WTC11 (cell line): Measurements from ENCODE around the gene GIPC1. TPM values are rescaled to one million over a fixed set of nuclear protein-coding genes. Genes with fewer than 3 reads are reported as not detected.

Experiments
- ATAC-seq: fragments of 200-7000 bp; cut with Tn5 transposase; 2 replicates; pipeline ENCODE4 v1.10.0; 2021; ENCODE audit warnings: mild to moderate bottlenecking, moderate library complexity
- CTCF ChIA-PET: fragments of 300-600 bp; sonication (Branson Sonifier 250); formaldehyde crosslinking; loops from one replicate; lab custom pipeline; 2021; ENCODE audit warnings: antibody characterized with exemption; lab: Charles Lee
- POLR2A ChIA-PET: fragments of 350-600 bp; sonication (Branson Sonifier 250); formaldehyde crosslinking; loops from one replicate; lab custom pipeline; 2021; ENCODE audit warnings: antibody characterized with exemption; lab: Charles Lee
- DNase-seq: peaks from one replicate; pipeline ENCODE4 v3.0.0; 2021; ENCODE audit warnings: low spot score
- H3K27ac Mint-ChIP-seq: 2 replicates; pipeline ENCODE4 v1.8.0; 2021; ENCODE audit warnings: mixed read lengths
- H3K27me3 Mint-ChIP-seq: 2 replicates; pipeline ENCODE4 v1.8.0; 2021; ENCODE audit warnings: low read depth, mild to moderate bottlenecking, moderate library complexity, mixed read lengths
- H3K36me3 Mint-ChIP-seq: 2 replicates; pipeline ENCODE4 v1.8.0; 2021; ENCODE audit warnings: mixed read lengths
- H3K4me1 Mint-ChIP-seq: 2 replicates; pipeline ENCODE4 v1.8.0; 2022; ENCODE audit warnings: mixed read lengths
- H3K4me3 Mint-ChIP-seq: 2 replicates; pipeline ENCODE4 v1.8.0; 2021; ENCODE audit warnings: mild to moderate bottlenecking, moderate library complexity, mixed read lengths
- H3K9me3 Mint-ChIP-seq: 2 replicates; pipeline ENCODE4 v1.8.0; 2021; ENCODE audit warnings: mixed read lengths
- AR ChIP-seq: fragments of 250-450 bp; sonication (Bioruptor Pico); IDR thresholded peaks from 2 replicates; pipeline ENCODE4 v1.9.0; 2021; ENCODE audit warnings: mild to moderate bottlenecking
- ARID4B ChIP-seq: sonication (generic); formaldehyde crosslinking; IDR thresholded peaks from 2 replicates; pipeline ENCODE4 v1.8.0; 2023; ENCODE audit warnings: missing genetic modification reagents, mild to moderate bottlenecking, borderline replicate concordance
- E2F1 ChIP-seq: sonication (generic); formaldehyde crosslinking; IDR thresholded peaks from 2 replicates; pipeline ENCODE4 v1.8.0; 2022; ENCODE audit warnings: mild to moderate bottlenecking, missing genetic modification reagents
- EMX1 ChIP-seq: fragments of 250-450 bp; sonication (Bioruptor Pico); IDR thresholded peaks from 2 replicates; pipeline ENCODE4 v1.8.0; 2021; ENCODE audit warnings: mild to moderate bottlenecking
- ERG ChIP-seq: fragments of 250-450 bp; sonication (Bioruptor Pico); IDR thresholded peaks from 2 replicates; pipeline ENCODE4 v1.8.0; 2021; ENCODE audit warnings: mild to moderate bottlenecking
- HMGXB4 ChIP-seq: sonication (generic); formaldehyde crosslinking; IDR thresholded peaks from 2 replicates; pipeline ENCODE4 v1.8.1; 2023; ENCODE audit warnings: mild to moderate bottlenecking, moderate library complexity, missing genetic modification reagents
- IRF1 ChIP-seq: sonication (generic); formaldehyde crosslinking; IDR thresholded peaks from 2 replicates; pipeline ENCODE4 v1.8.0; 2023; ENCODE audit warnings: missing genetic modification reagents
- IRF2 ChIP-seq: sonication (generic); formaldehyde crosslinking; IDR thresholded peaks from 2 replicates; pipeline ENCODE4 v1.8.0; 2022; ENCODE audit warnings: low read depth, missing genetic modification reagents, borderline replicate concordance
- MAX ChIP-seq: sonication (generic); formaldehyde crosslinking; IDR thresholded peaks from 2 replicates; pipeline ENCODE4 v1.8.0; 2022; ENCODE audit warnings: mild to moderate bottlenecking, missing genetic modification reagents
- SMAD3 ChIP-seq: sonication (generic); formaldehyde crosslinking; IDR thresholded peaks from 2 replicates; pipeline ENCODE4 v1.8.0; 2022; ENCODE audit warnings: missing genetic modification reagents, mild to moderate bottlenecking, borderline replicate concordance
- SMAD4 ChIP-seq: sonication (generic); formaldehyde crosslinking; IDR thresholded peaks from 2 replicates; pipeline ENCODE4 v1.8.0; 2022; ENCODE audit warnings: mild to moderate bottlenecking, missing genetic modification reagents
- STAT6 ChIP-seq: sonication (generic); formaldehyde crosslinking; conservative IDR thresholded peaks from 2 replicates; pipeline ENCODE4 v1.8.1; 2023; ENCODE audit warnings: mild to moderate bottlenecking, low read depth, missing genetic modification reagents, moderate library complexity
- TEAD1 ChIP-seq: sonication (generic); formaldehyde crosslinking; IDR thresholded peaks from 2 replicates; pipeline ENCODE4 v1.8.0; 2022; ENCODE audit warnings: mild to moderate bottlenecking, missing genetic modification reagents
- TEAD4 ChIP-seq: sonication (generic); formaldehyde crosslinking; IDR thresholded peaks from 2 replicates; pipeline ENCODE4 v1.8.0; 2022; ENCODE audit warnings: mild to moderate bottlenecking, missing genetic modification reagents
- ZMAT4 ChIP-seq: fragments of 250-450 bp; sonication (Bioruptor Pico); IDR thresholded peaks from 2 replicates; pipeline ENCODE4 v1.9.0; 2021; ENCODE audit warnings: mild to moderate bottlenecking
- ZNF396 ChIP-seq: fragments of 250-450 bp; sonication (Bioruptor Pico); IDR thresholded peaks from 2 replicates; pipeline ENCODE4 v1.8.0; 2021; ENCODE audit warnings: mild to moderate bottlenecking, moderate library complexity, borderline replicate concordance
- total RNA-seq: library from RNA; stranded (reverse); gene quantifications from 3 replicates; pipeline ENCODE4 v1.2.3, GENCODE V29; 2021

Gene GIPC1
- total RNA-seq, 1 experiment from 2014 or later: 76.5 TPM

- TF ChIP-seq ARID4B (CRISPR knock-in tag) (no peak), AR (CRISPR knock-in tag) (no peak), IRF1 (no peak), STAT6 (no peak), ZNF396 (no peak), ERG (CRISPR knock-in tag) (no peak), TEAD1 (no peak), SMAD4 (CRISPR knock-in tag) (no peak), SMAD3 (no peak), MAX (no peak)
These were observed 22.6 kb downstream of the GIPC1 start (continued) for GRCh38 chr19:14473073-14473977.

- POLR2A ChIA-PET: interaction anchor here (0.6 to 1.2 kb wide), 4 partner anchors 20 to 336 kb away, joined by 3 read pairs; partner anchors contain the start of genes ASF1B and PKN1
- H3K27me3 Mint-ChIP-seq: peaks cover 12% of the 10 kb centered on the region
- H3K9me3 Mint-ChIP-seq: no peaks in the 10 kb centered on the region
- CTCF ChIA-PET: interaction anchor here (0.6 to 5.0 kb wide), 52 partner anchors 9 to 1507 kb away, joined by 3 to 53 read pairs (median 4); partner anchors contain the start of genes ASF1B, DNAJB1, MISP3 and PKN1
- H3K36me3 Mint-ChIP-seq: peaks cover 14% of the 10 kb centered on the region
- H3K4me1 Mint-ChIP-seq: peaks cover 24% of the 10 kb centered on the region
- peak overlapping the region; percentile 56 for H3K4me3 Mint-ChIP-seq
- no peak overlapping the region for H3K27ac Mint-ChIP-seq
- ATAC-seq (peak; percentile 56), DNase-seq (peak; percentile 91)
- TF ChIP-seq ZMAT4 (CRISPR knock-in tag) (no peak), HMGXB4 (CRISPR knock-in tag) (peak; percentile 97), E2F1 (0 out of 2 replicates have a peak, but pooled peaks have one; percentile 45), EMX1 (peak; percentile 76; the same call in 1 of the 2 replicates), TEAD4 (peak; percentile 58; the same call in 1 of the 2 replicates), IRF2 (CRISPR knock-in tag) (no peak)
These were observed 23.6 kb downstream of the GIPC1 start for GRCh38 chr19:14472202-14472938.
